CD4-positive, alpha-beta T cell treated with Interleukin-6 at 100 ng/mL for 8 hours (primary cell): Measurements from ENCODE around the gene SLC35F1.

ENCODE experiments used
- DNase-seq: peaks from one replicate; pipeline ENCODE4 v3.0.0-alpha.2; 2020; ENCODE audit warnings: mixed read lengths, low spot score

SLC35F1 gene

DNA sequence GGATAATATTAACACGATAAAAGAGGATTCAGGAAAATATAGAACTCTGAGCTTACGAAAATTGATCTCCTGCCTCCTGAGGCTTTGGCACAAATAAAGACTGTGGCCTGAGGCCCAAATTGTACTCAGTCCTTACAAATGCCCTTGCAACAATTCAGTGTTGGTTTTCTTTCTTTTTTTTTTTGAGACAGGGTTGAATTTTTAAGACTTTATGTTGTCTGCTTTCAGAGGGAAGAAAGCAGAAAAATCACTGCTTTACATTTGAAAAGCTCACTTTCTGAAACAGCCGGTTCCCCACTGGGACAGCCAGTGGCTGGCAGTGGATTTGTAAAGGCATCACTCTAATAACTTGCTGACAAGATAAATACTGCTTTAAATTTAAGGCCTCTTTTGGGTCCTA is 290.5 kb downstream of the SLC35F1 start:
- no peak for DNase-seq

DNA sequence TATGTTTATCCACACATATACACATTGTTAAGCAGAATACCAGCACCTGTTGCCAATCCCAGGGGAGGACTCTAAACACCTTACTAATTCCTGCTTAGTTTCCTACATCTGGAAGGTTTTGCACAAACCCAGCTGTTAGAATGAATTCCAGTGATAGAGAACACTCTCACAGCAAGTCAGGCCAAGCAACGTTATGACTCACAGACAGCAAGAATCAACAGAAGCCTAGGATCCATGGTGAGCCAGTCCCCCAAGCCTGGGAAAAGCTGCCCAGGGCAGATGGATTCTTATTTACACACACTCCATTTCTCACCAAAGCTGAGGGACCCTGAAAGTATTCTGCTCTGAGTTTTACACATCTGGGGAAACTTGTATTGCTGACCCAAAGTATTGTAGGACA is 291.7 kb downstream of the SLC35F1 start:
- no peak for DNase-seq

DNA sequence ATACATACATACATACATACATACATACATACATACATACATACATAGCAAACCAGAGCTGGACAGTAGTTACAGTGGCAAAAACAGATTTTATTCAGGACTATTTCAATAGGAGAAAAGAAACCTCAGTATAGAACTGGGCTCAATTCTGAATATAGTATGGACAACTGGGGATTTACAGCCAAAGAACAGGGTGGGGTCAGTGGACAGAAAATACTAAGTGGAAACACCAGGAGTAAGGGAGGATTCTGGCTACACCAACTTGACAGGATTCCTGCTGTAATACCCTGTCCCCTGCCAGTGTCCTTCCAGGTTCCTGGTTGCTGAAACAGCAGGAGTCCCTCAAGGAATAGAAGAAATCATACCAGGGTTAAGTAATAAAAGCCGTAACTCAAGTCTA is 293.1 kb downstream of the SLC35F1 start:
- DNase-seq = no peak

DNA sequence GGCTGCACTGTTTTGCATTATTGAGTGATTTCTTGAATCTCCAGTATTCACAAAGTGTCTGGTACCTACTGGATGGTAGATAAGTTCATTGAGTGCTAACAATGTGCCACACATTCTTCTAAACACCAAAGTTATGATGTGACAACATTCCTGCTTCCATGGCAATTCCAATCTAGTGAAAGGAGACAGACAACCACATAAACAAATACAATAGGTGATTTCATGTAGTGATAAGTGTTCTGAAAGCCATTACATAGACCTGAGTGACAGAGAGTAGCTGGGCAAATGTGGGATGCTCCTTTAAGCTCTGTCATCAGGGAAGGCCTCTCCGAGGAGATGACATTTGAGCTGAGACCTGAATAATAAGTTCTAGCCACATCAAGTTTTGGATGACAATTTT is 295.5 kb downstream of the SLC35F1 start:
- DNase-seq = no peak

DNA sequence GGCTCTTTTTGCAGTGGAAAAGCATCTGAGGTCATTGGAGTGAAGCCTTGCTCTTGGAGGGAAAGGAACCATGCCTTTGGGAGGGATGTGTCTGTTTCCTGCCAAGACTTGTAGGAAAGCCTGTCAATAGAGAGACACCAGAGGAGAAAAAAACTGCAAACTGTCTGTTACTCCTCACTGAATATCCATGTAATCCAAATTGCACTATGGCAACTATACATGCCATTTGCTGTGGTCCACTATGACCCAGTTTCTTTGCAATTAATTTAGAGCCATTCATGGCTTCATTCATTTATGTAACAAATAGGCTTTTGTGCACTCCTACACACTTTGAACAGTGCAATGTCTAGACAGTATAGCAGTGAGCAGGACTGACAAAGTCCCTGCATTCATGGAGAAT is 296.5 kb downstream of the SLC35F1 start:
- no peak for DNase-seq

DNA sequence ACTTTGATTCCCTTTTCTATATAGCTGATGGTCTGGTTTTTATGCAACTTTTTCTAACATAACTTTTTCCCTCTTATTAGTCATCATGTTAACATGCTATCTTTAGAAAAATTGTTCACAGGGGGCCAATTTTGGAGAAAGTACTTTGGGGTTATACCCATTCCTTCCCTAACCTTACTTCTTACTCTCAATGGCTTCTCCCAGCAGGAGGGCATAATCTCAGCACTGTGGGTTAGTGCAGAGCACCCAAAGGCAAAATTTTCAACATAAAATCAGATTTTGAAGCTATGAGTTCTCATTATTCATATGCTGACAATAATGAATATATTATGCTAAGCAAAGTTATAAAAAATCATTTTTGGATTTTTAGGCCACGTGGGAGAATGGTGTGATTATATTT is 299.2 kb downstream of the SLC35F1 start:
- DNase-seq = no peak

DNA sequence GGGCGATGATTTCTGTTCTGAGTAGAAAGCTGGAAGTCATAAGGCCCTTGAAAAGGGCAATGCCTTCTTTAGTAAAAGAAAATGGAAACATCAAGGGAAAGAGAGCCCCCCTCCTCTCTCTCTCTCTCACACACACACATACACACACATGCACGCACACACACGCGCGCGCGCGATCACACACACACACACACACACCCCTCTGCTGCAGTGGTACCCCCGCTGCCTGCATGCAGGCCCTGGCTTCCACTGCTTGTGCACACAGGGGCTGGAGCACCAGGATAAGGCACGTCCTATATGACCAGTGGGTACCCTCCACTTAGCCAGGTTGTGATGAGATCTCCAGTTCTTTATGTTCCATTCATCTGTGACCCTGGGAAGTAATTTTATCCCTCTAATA is 300.9 kb downstream of the SLC35F1 start:
- no peak for DNase-seq

DNA sequence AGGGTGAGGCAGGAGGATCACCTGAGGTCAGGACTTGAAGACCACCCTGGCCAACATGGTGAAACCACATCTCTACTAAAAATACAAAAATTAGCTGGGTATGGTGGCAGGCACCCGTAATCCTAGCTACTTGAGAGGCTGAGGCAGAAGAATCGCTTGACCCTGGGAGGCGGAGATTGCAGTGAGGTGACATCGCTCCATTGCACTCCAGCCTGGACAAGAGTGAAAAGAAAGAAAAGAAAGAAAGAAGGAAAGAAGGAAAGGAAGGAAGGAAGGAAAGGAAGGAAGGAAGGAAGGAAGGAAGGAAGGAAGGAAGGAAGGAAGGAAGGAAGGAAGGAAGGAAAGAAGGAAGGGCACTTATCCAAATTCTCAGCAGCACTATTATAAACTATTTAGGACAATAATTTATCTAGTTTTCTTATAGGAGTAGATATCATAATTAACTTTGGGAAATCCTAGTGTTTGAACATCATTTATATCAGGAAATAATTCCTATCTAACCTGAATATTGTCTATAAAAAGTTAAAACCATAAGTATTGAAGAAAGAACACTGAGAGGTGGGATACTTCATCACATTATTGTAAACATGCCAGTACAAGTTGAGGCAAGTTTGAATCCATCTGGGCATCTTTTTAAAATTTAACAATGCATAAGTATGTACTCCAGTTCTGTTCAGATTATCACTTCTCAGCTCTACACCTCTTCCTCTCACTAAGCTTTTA is 305.5 kb downstream of the SLC35F1 start:
- DNase-seq = no peak

DNA sequence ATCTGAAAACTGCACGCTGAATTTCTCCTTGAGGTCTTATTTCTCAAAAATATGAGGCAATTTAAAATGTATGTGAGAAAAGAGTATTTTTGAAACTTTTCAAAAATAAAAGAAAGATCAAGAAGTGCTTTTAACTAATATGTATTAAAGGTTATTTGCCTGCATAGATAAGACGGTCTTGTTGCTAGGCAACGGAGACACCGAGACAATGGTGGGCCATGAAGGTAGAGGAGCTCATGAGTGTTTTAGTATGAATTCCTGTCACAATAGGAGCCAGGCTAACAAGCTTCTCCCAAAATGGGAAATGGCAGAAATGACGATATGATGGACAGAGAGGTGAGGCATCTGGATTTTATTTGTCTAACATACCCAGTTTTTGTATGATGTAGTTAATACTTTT is 308.2 kb downstream of the SLC35F1 start:
- DNase-seq = no peak

DNA sequence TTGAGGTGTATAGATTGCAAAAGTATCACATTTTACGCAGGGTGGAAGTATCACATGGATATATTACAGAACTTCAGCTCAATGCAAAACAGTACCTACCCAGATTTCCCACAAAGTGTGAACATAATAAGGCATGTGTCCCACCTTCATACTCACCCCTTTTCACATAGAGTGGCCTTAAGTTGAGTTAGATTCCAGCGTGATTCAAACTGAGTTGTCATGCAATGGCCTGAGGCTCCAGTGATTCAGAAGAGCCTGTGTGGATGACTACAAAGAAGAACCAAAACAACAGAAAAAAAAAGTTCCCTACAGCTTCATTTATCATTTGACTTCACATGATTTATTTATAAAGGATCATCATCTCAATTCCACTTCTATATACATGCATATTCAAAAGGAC is 309.7 kb downstream of the SLC35F1 start:
- DNase-seq = no peak

DNA sequence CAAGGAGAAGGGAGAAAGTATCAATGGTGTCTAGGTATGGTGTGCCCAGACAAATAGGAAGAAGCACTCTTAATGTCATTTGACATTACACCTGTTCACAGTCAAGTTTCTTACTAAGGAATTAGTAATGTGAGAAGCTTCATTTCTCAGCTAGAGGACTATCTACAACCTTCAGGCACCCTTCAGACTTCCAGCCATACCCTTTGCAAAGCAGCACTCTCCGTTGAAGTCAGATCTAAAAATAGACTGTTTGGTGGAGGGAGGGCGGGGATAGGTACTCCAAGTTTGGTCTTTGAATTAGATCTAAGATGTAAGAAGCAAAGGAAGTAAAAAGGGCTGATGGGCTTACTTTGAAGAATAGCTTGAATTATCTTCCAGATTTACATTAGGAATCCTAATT is 311.1 kb downstream of the SLC35F1 start:
- DNase-seq = no peak

DNA sequence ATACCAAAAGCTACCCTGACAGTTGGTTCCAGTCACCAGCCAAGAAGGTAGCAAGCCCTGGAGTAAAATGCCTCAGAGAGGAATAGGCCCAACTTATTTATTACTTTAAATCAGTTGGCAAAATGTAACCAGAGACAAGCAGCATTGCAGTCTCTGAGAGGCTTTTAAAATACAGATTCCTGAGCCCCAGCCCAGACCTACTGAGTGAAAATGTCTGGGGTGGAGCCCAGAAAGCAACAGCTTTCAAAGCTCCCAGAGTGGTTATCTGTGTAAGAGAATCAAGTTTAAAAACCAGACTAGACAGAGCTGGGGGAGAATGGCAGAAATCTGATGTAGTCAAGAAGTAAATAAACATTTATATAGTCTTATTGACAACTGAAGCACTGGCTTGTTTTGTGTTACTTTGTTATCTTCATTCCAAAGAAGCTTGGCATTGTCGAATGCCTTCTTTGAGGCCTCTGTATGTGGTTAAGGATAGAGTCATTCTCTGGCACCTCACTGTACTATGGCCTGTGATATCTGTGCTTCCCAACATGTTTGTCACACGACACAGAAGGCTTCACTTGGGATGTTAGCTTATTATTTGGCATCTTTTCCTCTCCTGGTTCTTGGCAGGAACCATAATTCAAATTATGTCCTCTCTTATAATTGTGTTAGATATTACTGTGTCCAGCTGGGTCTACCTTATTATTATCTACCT is 313.5 kb downstream of the SLC35F1 start:
- no peak for DNase-seq

DNA sequence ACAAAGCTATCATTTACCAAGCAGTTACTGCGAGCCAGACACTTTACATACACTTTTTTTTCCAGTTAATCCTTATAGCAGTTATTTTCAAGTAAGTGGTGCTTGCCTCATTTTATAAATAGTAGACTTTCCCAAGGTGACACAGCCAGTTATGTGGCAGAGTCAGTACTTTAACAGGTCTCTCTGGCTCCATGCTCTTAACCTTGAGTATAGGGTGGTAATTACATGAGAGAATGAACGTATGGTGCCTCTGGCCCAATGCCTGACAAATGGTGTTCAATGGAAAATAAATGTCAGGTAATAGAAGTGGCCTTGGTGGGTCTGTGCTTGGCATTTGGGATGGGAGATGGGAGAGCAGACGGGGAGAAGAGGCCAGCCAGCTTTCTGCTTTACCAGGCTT is 316.3 kb downstream of the SLC35F1 start:
- no peak for DNase-seq

DNA sequence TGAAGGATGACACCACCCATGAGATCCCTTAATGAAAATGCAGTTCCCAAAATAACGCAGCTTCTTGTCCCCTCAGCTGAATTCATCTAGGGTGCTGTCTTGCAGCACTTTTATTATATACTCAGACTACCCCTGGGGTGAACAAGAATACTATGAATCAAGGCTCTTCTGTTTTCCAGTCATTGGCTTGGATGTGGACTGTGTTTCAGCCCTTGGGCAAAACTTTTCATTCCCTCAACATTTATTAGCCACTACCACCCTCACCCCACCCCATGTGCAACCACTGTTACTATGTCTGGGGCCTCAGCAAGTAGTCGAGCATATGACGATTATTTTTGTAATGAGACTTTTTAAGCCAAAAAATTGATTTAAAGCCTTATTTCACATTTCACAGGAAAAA is 321.8 kb downstream of the SLC35F1 start:
- DNase-seq = no peak

DNA sequence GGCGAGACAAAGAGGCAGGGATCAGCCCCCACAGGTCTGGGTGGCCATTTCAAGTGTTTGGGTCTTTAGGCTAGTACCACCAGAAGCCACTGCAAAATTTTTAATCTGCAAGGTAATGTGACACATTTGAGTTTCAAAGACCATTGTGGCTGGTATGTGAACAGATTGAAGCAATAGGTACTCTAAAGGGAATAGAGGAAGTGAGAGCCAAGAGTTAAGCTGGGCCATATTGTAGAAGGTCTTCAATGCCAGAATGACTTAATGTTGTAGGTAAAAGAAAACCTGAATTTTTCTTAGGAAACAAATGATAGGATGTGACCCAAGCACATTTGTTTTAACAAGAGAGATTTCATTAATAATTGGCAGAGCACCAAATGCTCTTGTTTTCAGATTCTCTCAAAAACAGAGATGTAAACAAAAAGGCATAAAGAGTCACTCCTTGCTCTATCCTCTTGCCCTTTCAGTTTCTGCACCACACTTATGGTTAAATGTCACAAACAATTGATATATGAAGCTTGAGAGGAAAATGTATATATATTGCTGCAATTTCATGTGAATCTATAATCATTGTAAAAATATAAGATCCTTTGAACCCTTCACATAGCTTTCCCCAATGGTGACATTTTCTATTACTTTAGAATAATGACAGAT is 333.9 kb downstream of the SLC35F1 start:
- no peak for DNase-seq

DNA sequence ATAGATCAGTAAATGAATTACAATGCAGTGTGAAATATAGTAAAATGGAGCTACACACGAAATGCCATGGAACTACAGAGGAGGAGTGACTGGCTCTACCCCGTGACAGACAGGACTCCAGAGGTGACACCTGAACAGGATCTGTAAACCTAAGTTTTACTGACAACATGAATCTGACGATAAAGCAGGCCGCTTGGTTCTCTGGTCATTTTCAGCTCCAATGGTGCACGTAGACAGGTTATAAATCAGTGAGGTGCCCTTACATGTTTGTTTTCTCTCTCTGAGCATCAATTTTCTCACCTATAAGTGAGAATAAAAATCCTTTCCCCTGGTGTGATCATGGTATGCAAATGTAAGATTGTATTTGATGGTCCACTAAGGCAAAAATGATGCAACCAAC is 339.3 kb downstream of the SLC35F1 start:
- DNase-seq = no peak

DNA sequence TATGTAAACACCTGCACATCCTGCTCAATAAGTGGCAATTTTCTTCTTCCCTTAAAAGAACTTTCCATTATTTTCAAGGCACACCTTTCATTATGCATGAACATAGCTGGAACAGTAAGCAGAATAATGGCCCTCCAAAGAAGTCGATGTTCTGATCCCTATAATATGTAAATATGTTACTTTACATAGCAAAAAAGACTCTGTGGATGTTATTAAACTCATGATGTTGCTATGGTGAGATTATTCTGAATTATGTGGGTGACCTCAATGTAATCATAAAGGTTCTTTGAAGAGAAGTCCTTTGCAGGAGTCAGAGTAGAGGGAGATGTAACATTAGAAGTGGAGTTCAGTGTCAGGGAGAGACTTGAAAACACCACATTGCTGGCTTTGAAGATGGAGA is 341.1 kb downstream of the SLC35F1 start:
- no peak for DNase-seq

DNA sequence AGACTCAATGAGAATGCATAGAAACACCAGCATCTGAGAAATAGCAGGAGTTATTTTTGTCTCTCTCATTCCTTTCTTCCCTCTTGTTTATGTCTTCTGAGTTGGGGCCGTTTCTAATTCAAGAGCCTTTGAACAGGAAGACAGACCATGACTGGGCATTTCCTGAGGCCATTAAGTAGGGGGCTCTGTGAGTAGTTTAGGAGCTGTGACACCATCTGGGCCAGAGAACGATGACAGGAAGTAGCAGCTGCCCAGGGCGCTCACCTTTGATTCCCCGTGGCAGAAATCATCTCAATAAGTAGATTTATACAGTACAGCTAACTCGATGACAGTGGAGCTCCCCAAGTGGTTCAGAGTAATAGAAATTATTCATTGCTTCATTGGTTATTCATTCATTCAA is 342.6 kb downstream of the SLC35F1 start:
- DNase-seq = no peak

DNA sequence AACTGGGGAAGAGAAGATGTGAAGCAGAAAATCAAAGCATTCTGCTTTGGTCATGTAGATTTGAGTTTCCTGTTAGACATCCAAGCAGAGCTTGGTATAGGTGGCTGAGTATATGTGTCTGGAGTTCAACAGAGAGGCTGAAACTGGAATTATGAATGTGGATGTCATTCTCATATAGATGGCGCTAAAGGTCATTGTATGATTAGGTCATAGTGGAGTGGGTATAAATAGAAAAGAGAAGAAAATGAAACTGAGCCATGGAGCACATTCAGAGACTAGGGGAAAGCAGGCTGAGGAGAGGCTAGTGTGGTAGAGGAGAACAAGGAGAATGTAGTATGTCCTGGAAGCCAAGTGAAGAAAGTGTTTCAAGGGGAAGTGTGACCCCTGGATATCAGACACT is 345.4 kb downstream of the SLC35F1 start:
- DNase-seq = no peak

DNA sequence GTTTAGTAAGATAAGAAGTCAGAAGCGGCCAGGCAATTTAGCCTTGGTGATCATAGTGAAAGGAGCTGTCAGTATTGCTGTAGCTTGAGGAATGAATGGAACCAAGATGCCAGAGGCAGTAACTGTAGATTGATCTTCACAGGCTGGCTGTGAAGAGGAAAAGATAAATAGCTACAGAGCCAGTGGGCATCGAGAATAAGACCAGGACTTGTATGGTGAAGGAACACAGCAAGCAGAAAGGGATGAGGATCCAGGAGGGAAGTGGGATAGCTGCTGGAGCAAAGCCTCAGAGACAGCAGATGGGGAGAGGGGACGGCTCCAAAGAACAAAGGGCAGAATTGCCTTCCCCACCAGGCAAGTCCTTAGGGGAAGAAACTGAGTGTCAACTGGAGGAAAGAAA is 346.7 kb downstream of the SLC35F1 start:
- no peak for DNase-seq

DNA sequence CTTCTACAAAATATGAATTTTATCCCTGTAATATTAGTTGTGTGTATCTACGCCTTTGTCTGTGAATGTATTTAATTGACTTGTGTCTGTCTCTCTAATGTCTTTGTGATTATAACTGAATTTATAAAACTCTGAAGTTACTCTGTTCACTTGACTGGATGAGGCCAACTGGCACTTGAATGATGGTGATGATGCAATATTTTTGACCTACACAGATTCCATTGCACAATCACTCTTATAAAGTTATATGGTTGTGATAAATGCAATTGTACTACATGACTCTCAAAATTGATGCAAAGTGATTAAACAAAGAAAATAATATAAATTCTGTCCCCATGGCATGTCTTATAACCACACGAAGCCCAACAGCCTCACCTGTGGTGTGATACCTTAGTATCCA is 353.8 kb downstream of the SLC35F1 start:
- no peak for DNase-seq

DNA sequence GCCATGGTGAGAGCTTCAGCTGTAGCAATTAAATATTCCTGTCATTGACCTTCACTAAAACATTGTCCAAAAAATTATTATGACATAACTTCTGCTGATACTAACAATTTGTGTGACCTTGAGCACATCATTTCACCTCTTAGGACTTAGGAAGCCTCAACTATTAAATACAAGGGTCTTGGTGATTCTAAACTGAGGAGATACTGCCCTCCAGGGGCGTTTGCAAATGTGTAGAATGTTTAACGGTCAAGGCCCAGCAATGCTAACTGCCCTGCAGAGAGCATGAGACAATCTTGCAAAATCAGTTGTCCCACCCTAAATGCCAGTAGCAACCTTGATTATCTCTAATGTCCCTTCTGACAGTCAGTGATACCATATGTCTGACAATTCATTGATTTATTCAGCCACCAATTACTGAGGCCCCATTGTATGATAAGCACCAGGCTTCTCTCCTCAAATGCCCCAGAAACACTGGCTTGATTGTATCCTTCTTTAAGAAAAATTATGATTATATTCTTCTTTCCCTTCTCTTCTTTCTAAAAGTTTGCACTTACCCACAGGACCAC is 356.9 kb downstream of the SLC35F1 start:
- no peak for DNase-seq

DNA sequence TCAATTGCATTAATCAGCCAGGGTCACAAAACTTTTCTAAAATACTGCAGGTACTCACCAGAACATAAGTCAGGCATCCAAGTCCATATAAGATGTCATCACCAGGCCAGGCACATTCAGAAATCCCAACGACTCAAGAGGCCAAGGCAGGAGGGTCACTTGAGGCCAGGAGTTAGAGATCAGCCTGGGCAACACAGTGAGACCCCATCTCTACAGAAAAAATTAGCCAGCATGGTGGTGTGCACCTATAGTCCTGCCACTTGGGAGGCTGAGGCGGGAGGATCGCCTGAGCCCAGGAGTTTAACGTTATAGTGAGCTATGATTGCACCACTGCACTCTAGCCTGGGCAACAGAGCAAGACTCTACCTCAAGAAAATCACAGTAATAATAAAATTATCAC is 362.6 kb downstream of the SLC35F1 start:
- DNase-seq = no peak
